ENCODE results near the gene RBMX2. TPM values are rescaled to one million over a fixed set of nuclear protein-coding genes. Genes with fewer than 3 reads are reported as not detected.
"Not testable (repeated sequence)": the region's sequence is repeated elsewhere in the genome, so short reads cannot be mapped to it uniquely, and the experiment has no call there.

RBMX2 gene, protein sequence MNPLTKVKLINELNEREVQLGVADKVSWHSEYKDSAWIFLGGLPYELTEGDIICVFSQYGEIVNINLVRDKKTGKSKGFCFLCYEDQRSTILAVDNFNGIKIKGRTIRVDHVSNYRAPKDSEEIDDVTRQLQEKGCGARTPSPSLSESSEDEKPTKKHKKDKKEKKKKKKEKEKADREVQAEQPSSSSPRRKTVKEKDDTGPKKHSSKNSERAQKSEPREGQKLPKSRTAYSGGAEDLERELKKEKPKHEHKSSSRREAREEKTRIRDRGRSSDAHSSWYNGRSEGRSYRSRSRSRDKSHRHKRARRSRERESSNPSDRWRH
- total RNA-seq: 10 to 100 TPM; 28.3 to 33.1 TPM
- polyA plus RNA-seq (2013, experiment 1 of 2): 35.7 TPM
- 34.4 TPM for polyA plus RNA-seq (2013, experiment 2 of 2)
- long read RNA-seq, experiment 1, partial matches to known transcripts: 1 of 9 reads
- long read RNA-seq, experiment 1, other reads (novel, unspliced or antisense): 8 of 9 reads
- long read RNA-seq, experiment 2, transcript RBMX2-201 (6 exons, 1,528 nt): major isoform, 19 of 29 reads
- long read RNA-seq, experiment 2, partial matches to known transcripts: 4 of 29 reads
- long read RNA-seq, experiment 2, other reads (novel, unspliced or antisense): 2 of 29 reads
- long read RNA-seq, experiment 3, partial matches to known transcripts: 4 of 5 reads
- long read RNA-seq, experiment 3, other reads (novel, unspliced or antisense): 1 of 5 reads
- long read RNA-seq, experiment 4, transcript RBMX2-201 (6 exons, 1,528 nt): major isoform, 68 of 79 reads
- long read RNA-seq, experiment 4, partial matches to known transcripts: 1 of 79 reads
- long read RNA-seq, experiment 4, other reads (novel, unspliced or antisense): 8 of 79 reads

DNA sequence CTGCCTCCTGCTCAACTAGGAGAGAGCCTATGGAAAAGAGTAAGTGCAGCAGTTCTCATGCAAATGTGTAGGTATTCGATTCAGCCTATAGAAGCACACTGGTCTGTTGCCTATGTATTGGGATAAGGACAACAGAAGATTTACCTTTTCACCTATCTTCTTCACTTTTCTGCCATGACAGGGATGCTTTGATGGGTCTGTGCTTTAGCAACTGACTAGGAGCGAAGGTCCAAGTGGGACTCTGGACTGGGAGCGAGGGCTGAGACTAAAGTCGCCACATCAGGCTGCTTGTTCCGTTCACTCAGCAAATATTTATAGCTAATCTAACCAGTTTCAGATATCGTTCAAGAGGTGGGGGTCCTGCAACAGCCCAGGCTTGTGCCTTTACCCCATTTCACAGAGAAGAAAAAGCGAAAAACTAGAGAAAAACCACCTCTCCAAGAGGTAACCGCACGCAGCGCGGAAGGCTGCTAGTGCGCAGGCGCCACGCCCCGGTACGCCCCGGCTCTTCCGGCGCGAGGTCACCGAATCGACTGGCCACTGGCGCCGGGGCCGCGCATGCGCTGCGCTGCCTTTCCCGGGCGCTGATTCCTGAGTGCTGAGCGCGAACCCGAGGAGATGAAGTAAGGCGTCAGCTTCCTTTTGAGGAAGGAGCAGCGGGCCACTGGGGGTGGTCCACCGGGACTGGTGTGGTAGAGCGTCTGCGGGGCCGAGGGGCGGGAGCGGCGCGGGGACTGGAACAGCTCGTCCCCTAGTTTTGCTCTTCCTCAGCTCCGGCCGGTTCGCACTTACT is at the start of gene RBMX2:
TSS of gene RBMX2 (plus strand) at position 573 of the 793 bp plus-strand sequence. CDS start at position 619, 46 bp downstream.
- Histone ChIP-seq H3K36me3 (ENCODE audit: control insufficient read depth, insufficient read depth, low read length) (peaks cover 10% of the 10 kb centered on the region), H3K4me3 (ENCODE audit: low read length) (peak within 1 kb of the TSS; percentile 96), H3K4me1 (ENCODE audit: control insufficient read depth, insufficient read depth, low read length) (no peaks in the 10 kb centered on the region), H3K27me3 (ENCODE audit: control insufficient read depth, insufficient read depth, low read length, poor library complexity, severe bottlenecking) (peaks cover 27% of the 10 kb centered on the region), H3K9me3 (ENCODE audit: control insufficient read depth, low read length) (no peaks in the 10 kb centered on the region), H3K27ac (ENCODE audit: low read depth, low read length) (no peak within 1 kb of the TSS), H3K9ac (ENCODE audit: extremely low read depth, low read length, poor library complexity, severe bottlenecking) (peak within 1 kb of the TSS; percentile 53)
- DNase-seq: peak; percentile 87
- Mint-ChIP-seq H3K27ac (peak within 1 kb of the TSS; percentile 95), H3K4me1 (no peaks in the 10 kb centered on the region), H3K9me3 (peaks cover 15% of the 10 kb centered on the region), H3K27me3 (ENCODE audit: insufficient read depth) (peaks cover 30% of the 10 kb centered on the region), H3K4me3 (peak within 1 kb of the TSS; percentile 71), H3K36me3 (ENCODE audit: low read depth) (peaks cover 20% of the 10 kb centered on the region)
- WGBS, 2 experiments (ENCODE audit: insufficient coverage in 1 of 2, insufficient read length in 1 of 2): 2% methylated on average over 47 of the region's 47 CpGs; no CpG with 5 or more reads in 1 of the 2 experiments
- TF ChIP-seq, protein P1, sequence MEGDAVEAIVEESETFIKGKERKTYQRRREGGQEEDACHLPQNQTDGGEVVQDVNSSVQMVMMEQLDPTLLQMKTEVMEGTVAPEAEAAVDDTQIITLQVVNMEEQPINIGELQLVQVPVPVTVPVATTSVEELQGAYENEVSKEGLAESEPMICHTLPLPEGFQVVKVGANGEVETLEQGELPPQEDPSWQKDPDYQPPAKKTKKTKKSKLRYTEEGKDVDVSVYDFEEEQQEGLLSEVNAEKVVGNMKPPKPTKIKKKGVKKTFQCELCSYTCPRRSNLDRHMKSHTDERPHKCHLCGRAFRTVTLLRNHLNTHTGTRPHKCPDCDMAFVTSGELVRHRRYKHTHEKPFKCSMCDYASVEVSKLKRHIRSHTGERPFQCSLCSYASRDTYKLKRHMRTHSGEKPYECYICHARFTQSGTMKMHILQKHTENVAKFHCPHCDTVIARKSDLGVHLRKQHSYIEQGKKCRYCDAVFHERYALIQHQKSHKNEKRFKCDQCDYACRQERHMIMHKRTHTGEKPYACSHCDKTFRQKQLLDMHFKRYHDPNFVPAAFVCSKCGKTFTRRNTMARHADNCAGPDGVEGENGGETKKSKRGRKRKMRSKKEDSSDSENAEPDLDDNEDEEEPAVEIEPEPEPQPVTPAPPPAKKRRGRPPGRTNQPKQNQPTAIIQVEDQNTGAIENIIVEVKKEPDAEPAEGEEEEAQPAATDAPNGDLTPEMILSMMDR (conservative IDR thresholded peaks at IDR 0.05): no peak

DNA sequence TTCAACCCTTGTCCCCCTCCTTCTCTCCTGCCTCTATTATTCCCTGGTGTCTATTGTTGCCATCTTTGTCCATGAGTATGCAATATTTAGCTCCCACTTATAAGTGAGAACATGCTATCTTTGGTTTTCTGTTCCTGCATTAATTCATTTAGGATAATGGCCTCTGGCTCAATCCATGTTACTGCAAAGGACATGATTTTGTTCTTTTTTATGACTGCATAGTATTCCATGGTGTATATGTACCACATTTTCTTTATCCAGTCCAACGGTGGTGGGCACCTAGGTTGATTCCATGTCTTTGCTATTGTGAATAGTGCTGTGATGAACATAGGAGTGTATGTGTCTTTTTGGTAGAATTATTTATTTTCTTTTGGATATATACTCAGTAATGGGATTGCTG is 49.7 kb upstream of the RBMX2 start:
- WGBS, 2 experiments (ENCODE audit: insufficient coverage in 1 of 2, insufficient read length in 1 of 2): 100% methylated on average over 1 of the region's 1 CpG; no CpG with 5 or more reads in 1 of the 2 experiments

DNA sequence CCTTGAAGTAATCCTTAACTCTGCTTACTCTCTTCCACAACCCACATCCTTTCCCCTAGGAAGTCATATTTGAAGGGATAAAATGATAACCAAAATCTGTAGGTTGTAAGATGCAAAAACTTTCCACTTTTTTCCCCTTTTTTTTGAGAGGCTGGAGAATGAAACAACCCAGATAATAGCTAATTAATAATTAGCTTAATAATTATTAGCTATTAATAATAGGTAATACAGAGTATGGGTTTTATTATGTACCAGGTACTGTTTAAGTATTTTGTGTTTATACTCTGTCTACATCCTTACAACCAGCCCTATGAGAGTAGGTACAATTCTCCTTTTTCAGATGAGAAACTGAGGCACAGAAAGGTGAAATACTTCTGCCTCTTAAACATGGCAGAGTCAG is 25.7 kb upstream of the RBMX2 start:
- Histone ChIP-seq H3K27ac (ENCODE audit: low read depth, low read length) (no peak overlapping the region), H3K4me1 (ENCODE audit: control insufficient read depth, insufficient read depth, low read length) (no peaks in the 10 kb centered on the region), H3K9me3 (ENCODE audit: control insufficient read depth, low read length) (no peaks in the 10 kb centered on the region), H3K27me3 (ENCODE audit: control insufficient read depth, insufficient read depth, low read length, poor library complexity, severe bottlenecking) (no peaks in the 10 kb centered on the region), H3K4me3 (ENCODE audit: low read length) (no peak overlapping the region), H3K36me3 (ENCODE audit: control insufficient read depth, insufficient read depth, low read length) (no peaks in the 10 kb centered on the region), H3K9ac (ENCODE audit: extremely low read depth, low read length, poor library complexity, severe bottlenecking) (no peak overlapping the region)
- Mint-ChIP-seq H3K4me3 (no peak overlapping the region), H3K27ac (no peak overlapping the region), H3K36me3 (ENCODE audit: low read depth) (peaks cover 10% of the 10 kb centered on the region), H3K27me3 (ENCODE audit: insufficient read depth) (no peaks in the 10 kb centered on the region), H3K4me1 (no peaks in the 10 kb centered on the region), H3K9me3 (peaks cover 7% of the 10 kb centered on the region)
- no peak for DNase-seq
- TF ChIP-seq, protein P1 (conservative IDR thresholded peaks at IDR 0.05): no peak

More for the DNA sequence above, 49.7 kb upstream of the RBMX2 start:
- not testable (repeated sequence) for H3K27ac Mint-ChIP-seq; H3K9ac ChIP-seq (ENCODE audit: extremely low read depth, low read length, poor library complexity, severe bottlenecking); DNase-seq; H3K27ac ChIP-seq (ENCODE audit: low read depth, low read length); H3K27me3 ChIP-seq (ENCODE audit: control insufficient read depth, insufficient read depth, low read length, poor library complexity, severe bottlenecking); H3K4me3 Mint-ChIP-seq; H3K9me3 ChIP-seq (ENCODE audit: control insufficient read depth, low read length); H3K27me3 Mint-ChIP-seq (ENCODE audit: insufficient read depth); H3K4me1 Mint-ChIP-seq; H3K36me3 ChIP-seq (ENCODE audit: control insufficient read depth, insufficient read depth, low read length); H3K4me1 ChIP-seq (ENCODE audit: control insufficient read depth, insufficient read depth, low read length); H3K4me3 ChIP-seq (ENCODE audit: low read length)
- Mint-ChIP-seq H3K9me3 (peaks cover 26% of the 10 kb centered on the region), H3K36me3 (ENCODE audit: low read depth) (peaks cover 31% of the 10 kb centered on the region)

Measured in endodermal cell (in vitro differentiated cells).